Measurements from ENCODE around the gene POLA2.

Gene POLA2

GRCh38 chr11:65288706-65289536 lies 27.2 kb downstream of the POLA2 start:
- DNase-seq: no peak

GRCh38 chr11:65290448-65291165 lies 28.8 kb downstream of the POLA2 start:
- no peak for DNase-seq

- DNase-seq: no peak
These were observed 29.9 kb downstream of the POLA2 start for GRCh38 chr11:65291613-65292012.

- no peak for DNase-seq
These were observed 31.1 kb downstream of the POLA2 start for GRCh38 chr11:65292890-65293289.

- DNase-seq: no peak
These were observed 32.2 kb downstream of the POLA2 start for GRCh38 chr11:65293909-65294381.

- no peak for DNase-seq
These were observed 33.2 kb downstream of the POLA2 start for GRCh38 chr11:65295001-65295400.

- no peak for DNase-seq
These were observed 34.0 kb downstream of the POLA2 start for GRCh38 chr11:65295571-65296341.

GRCh38 chr11:65297026-65297672 lies 35.4 kb downstream of the POLA2 start:
- no peak for DNase-seq

- no peak for DNase-seq
These were observed 36.4 kb downstream of the POLA2 start for GRCh38 chr11:65298131-65298535.

GRCh38 chr11:65298655-65299179 lies 37.0 kb downstream of the POLA2 start:
- no peak for DNase-seq

- no peak for DNase-seq
These were observed 39.0 kb downstream of the POLA2 start for GRCh38 chr11:65300621-65301275.

- DNase-seq: no peak
These were observed 39.9 kb downstream of the POLA2 start for GRCh38 chr11:65301491-65302329.

GRCh38 chr11:65303555-65303954 lies 41.8 kb downstream of the POLA2 start:
- DNase-seq: no peak

GRCh38 chr11:65304110-65304509 lies 42.3 kb downstream of the POLA2 start:
- no peak for DNase-seq

- no peak for DNase-seq
These were observed 42.9 kb downstream of the POLA2 start for GRCh38 chr11:65304613-65305012.

GRCh38 chr11:65305501-65306268 lies 43.9 kb downstream of the POLA2 start:
- DNase-seq: no peak

GRCh38 chr11:65307298-65308229 lies 45.8 kb downstream of the POLA2 start:
- DNase-seq: no peak

GRCh38 chr11:65308281-65308891 lies 46.6 kb downstream of the POLA2 start:
- no peak for DNase-seq

GRCh38 chr11:65309006-65309405 lies 47.2 kb downstream of the POLA2 start:
- DNase-seq: no peak

Data from stimulated activated naive CD4-positive, alpha-beta T cell treated with Interleukin-2 at 50 U/mL for 16 hours (primary cell).